DMS 273 (cell line): ENCODE data around the gene MMP24.
"Not testable (repeated sequence)": the region's sequence is repeated elsewhere in the genome, so short reads cannot be mapped to it uniquely, and the experiment has no call there.

Experiments used
- DNase-seq: peaks from one replicate; lab custom pipeline; 2025; ENCODE audit not compliant: unreplicated experiment; lab: John Stamatoyannopoulos, UW

Gene MMP24

DNA sequence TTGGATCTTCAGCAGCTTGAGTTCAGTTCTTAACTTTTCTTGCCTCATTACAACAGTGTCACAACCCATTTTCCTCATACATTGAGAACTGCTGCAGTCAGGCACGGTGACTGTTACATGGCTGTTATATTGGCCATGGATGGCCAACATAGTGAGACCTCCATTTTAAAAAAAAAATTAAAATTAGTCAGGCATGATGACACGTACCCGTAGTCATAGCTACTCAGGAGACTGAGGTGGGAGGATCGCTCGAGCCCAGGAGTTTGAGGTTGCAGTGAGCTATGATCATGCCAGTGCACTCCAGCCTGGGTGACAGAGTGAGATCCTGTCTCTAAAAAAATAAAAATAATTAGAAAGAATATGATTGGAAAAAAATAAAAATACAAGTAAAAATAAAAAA is 9.9 kb upstream of the MMP24 start:
- no peak for DNase-seq

DNA sequence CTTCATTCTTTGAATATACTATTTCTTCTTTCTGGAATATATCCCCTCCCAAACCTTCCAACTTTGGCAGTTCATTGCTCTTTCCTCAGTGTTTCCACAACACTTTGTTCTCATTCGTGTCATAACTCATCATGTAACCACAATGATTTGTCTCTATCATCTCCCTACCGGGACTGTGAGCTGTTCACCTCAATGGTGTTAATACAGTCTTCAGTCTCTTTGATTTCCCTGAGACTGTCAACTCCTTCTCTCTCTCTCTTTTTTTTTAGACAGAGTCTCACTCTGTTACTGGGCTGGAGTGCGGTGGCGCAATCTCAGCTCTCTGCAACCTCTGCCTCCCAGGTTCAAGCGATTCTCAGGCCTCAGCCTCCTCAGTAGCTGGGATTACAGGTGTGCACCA is 2.5 kb upstream of the MMP24 start:
- no peak for DNase-seq

DNA sequence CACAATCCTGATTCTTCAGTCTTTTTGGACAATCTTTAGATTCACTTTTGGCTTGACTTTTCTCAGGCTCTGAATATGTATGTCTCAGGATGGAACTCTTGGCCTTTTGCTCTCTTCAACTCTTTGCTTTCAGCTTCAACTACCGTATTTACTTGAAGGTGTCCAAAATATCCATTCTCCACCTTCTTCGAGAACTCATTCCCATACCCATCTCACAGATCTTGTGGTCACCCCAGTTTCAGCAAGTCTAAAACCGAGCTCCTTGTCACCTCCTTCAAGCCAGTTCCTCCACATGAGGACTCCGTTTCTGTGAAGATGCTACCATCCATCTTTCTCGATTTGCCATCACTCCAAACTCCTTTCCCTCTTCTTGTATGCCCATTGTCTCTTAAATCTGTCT is 2.0 kb upstream of the MMP24 start:
- DNase-seq: no peak

DNA sequence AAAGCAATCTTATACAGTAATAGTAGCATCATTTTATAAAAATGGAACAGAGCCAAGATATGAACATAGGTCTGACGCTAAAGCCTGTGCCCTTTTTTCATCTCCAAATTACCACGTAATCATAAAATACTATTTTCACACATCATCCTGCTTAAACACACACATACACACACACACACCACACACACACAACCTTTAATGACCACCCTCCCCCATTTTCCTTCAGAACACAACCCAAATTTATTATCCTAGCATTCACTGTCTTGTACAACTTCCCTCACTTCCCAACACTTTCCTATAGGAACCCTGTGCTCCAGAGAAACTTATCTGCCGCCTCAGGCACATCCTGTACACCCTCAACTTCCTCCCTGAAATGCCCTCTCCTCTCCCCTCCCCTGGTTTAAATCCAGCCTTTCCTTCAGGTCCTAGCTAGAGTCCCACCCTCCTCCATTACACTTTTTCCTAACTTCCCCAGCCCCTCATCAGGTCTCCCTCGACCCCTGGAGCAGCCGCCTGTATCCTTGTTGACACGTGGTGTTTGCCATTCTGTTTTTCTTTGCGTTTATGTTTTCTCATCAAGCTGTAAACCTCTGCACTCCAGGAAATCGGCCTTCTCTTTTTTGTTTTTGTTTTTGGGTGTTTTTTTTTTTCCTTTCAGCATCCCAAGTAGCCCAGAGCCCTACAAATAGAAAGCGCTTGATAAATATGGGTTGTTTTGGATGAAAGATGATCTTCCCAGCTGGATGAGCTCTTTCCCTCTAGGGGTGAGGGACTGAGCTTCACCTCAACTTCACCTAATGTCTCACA is 968 bp upstream of the MMP24 start:
- no peak for DNase-seq

DNA sequence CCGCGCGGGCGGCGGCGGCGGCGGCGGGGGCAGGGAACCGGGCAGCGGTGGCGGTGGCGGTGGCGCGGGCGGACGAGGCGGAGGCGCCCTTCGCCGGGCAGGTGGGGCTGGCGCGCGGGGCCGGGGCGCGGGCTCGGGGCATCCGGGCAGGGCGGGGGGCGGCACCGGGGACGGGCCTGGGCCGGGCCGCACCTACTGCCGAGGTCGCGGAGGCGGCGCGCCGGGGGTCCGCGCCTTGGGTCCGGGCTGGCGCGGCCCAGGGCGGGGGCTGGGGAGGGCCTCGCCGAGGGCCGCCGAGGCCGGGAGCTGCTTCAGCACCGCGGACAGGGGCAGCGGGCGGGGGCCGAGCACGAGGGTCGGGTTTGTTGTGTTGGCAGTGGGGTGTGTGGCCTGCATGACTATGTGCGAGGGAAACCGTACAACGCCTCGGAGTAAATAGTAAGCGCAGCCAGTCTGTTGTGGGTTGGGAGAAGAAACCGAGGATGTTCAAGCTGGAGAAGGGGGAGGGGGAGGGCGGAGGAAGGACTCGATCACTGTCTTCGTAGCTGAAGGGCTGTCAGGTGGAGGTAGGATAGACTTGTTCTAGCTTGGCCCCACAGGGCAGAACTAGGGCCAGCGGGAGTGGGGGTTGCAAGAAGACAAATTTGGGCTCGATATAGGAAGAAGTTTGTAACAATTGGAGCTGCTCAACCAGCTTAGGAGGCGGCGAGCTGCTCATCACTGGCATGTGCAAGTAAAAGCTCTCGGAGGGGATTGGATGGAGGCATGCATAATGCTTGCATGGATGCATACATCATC is 593 bp downstream of the MMP24 start:
- DNase-seq: peak; percentile 73

DNA sequence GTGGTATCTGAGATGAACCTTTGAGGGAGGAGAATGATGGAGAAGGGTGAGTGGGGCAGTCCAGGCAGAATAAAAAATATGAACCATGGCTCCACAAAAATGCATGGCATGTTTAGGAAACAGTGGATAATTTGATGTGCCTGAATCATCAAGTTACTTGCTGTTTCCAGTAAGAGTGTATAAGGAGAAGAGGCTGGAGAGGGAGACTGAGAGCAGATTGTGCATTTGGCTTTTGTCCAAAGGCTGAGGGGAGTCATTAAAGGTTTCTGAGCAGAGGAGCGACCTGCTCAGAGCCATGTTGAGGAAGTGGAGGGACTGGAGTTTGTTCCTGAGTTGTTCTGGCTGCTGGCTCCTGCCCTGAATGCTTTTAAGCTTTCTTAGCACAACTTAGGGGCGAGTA is 6.1 kb downstream of the MMP24 start:
- peak; percentile 91 for DNase-seq

DNA sequence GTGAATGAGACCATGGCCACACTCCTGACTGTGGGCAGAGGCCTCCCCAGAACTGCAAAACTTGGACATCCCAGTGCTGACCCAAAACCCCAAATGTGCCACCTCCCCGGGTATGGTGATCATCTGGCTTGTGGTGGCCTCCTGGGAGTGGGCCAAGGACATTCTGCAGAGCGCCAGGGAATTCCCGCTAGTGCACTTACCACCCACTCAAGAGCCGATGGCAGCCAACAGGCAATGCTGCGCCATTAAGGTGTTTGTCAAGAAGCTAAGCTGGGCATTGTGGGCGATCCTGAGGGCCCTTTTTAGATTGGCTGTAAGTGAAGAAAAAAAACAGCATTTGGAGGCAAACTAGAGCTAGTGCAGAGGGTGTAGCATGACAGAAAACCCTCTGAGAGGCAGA is 9.4 kb downstream of the MMP24 start:
- peak; percentile 11 for DNase-seq

DNA sequence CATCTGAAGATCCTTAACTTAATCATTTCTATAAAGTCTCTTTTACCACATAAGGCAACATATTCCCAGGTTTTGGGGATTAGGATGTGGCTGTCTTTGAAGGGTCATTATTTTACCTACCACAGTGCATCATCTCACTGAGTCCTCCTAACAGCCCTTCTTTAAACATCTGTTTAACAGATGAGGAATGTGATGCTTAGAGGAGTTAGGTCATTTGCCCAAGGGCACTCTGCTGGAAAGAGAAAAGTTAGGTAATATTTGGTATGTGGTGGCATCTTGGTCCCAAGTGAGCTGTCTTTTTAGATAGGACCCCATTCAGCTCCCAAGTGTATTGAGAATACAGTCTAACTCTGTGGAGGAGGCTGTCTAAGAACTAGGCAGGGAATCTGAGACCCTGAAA is 11.0 kb downstream of the MMP24 start:
- no peak for DNase-seq

DNA sequence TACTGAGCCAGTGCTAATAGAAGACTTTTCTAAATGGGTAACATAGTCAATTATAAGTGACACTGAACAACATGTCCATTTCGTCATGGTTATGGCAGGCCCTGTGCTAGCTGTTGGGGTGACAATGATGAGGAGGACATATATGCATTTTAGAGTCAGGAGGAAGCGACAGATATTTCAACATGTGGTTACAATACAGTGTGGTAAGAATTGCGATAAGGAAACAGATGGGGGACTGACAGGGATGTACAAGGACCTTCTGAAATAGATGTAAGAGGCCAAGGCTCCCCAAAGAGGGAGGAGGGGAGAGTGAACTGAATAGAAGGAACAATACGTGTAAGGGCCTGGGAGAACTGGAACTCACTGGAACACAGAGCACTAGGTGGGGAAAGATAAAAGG is 11.7 kb downstream of the MMP24 start:
- no peak for DNase-seq

DNA sequence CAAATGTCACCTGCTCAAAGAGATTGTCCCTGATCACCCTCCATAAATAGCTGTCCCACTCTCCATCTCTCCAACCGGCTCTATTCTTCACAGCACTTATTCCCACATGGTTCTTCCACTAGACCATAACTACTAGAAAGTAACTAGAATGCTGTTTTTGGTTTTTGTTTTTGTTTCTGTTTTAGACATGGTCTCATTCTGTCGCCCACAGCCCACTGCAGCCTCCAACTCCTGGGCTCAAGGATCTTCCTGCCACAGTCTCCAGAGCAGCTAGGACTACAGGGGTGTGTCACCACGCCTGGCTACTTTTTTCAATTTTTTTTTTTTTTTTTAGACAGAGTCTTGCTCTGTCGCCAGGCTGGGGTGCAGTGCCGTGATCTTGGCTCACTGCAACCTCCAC is 12.2 kb downstream of the MMP24 start:
- no peak for DNase-seq

DNA sequence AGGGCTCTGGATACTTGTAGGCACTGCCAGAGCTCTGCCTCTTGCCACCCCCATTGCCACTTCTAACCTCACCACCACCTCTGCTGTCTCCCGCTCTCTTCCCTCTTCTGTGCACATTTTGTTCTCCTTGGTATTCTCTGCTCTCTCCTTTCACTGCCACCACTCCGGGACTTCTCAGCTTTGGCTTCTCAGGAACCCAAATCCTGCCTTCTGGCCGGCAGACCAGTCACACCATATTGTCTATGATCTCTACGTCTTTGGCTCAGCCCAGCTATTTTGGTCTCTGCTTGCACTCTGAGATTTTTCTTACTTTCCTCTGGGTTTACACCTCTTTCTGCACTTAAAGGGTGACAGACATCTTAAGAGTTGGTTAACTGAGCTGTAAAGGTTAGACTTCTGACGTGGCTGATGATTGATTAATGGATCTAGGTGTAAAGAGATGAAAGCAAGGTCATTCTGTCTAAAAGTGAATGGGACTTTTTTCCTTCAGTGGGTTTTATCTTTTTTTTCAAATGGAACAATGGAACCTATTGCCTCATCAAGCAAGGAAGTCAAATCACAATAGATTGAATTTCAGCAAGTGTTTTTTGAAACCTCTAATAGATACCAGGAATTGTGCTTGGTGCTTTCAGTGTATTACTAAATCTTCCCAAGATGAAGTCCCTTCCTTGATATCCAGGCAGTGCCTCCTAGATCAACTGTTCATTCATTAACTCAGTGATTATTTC is 13.8 kb downstream of the MMP24 start:
- no peak for DNase-seq

DNA sequence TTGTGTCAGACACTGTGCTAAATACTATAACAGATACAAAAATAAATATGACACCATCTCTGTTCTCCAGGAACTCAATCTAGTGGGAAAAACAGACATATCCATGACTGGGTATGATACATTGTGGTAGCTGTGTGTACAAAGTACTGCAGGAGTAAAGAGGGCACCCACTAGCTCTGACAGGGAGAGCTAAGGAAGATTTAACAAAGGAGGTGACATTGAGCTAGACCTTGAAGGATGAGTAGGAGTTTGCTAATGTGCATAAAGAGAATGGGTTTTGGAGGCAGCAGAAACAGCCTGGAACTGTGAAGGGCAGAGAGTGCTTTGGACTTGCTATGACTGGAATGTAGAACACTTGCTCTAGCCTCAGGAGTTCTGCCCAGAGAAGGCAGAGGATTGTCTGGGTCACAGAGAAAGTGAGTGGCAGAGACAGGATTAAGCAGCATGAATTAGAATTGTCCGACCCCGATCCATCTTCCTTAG is 14.4 kb downstream of the MMP24 start:
- no peak for DNase-seq

DNA sequence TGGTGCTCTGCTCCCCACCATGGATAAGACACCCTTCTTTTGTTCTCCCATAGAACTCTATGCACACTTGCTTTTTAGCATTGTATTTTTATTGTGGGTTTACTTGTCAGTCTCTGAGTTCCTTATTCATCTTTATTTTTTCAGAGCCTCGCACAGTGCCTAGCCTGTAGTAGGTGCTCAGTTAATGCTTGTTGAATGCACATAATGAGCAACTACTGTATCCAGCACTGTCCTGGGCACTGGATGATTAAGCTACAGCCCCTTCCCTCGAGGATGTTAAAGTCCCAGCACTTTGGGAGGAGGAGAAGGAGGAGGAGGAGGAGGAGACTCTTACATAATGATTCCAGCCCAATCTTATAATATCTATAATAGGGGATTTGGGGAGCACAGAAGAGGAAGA is 16.8 kb downstream of the MMP24 start:
- DNase-seq: no peak

DNA sequence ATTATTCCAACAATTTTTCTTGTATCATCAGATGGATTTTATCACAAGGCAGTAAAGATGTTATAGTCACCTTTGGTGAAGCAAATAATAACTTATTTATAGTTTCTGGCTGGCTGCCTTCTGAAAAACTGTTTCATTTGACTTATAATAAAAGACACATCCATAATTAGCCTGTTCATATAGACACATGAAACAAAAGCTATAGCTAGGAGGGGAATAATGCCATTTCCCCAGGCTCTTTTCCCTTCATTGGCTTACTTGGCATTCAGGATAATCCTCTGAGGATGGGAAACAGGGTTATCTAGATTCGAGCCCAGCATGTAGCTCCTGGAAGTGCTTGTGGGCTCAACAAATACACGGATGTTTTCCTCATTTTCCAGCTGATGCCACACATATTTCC is 17.5 kb downstream of the MMP24 start:
- DNase-seq: no peak

DNA sequence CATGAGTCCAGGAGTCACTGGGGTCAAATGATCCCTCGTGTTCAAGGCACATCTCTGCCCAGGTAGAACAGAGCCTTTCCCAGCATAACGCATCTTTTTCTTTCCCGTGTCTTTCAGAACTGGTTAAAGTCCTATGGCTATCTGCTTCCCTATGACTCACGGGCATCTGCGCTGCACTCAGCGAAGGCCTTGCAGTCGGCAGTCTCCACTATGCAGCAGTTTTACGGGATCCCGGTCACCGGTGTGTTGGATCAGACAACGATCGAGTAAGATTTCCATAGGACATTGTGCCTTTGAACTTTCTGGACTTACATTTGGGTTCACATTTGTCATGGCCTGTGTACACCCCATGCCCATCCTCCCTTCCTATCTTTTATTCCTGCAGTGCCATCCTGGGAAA is 20.2 kb downstream of the MMP24 start:
- no peak for DNase-seq

DNA sequence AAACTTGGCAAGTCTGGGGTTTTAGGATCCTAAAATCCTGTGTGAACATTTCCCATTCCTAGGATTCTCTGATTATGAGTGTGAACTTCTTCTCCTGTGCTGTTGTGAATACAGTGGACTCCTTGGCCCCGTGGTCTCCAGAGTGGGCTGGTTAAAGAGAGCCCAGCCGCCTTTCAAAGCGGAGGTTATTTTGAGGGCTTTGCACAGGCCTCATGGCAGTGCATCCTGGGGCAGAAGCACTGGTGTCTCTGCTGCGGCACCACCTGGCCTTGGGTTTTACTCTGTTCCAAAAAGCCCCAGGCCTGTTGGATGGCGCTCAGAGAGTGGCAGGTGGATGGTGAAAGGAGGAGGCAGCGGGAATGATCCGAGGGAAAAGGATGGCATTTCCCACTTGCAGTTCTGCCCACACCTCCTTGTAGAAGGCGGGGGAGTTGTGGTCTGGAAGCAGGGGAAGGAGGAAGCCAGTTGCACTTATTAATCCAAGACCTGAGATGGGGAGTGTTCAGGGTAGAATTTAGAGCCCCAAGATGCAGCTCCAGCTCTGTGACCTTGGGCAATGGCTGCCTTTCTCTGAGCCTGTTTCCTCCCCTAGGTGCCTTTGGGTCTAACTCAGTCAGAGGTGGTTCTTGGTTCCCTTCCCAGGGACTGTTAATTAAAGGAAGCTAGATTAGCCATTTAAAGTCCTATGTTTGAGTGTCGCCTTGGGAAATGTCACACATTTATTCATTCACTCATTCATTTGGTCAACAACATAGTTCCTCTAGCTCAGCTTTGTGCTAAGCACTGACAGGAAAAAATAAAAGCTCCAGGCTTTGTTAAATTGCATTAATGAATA is 22.4 kb downstream of the MMP24 start:
- DNase-seq: peak; percentile 56

DNA sequence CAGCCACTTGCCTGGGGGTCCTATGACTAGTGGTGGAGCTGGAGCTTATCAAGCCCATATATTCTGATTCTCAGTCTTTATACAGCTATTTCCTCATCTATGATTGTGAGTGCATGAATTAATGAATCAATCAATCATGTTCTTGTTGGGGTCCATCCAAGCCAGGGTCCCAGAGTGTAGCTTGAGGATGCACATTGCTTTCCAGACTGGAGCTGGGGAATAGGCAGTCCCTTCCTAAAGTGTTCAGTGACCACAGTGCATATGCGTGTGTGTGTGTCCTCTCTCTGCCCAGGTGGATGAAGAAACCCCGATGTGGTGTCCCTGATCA is 25.1 kb downstream of the MMP24 start:
- no peak for DNase-seq

DNA sequence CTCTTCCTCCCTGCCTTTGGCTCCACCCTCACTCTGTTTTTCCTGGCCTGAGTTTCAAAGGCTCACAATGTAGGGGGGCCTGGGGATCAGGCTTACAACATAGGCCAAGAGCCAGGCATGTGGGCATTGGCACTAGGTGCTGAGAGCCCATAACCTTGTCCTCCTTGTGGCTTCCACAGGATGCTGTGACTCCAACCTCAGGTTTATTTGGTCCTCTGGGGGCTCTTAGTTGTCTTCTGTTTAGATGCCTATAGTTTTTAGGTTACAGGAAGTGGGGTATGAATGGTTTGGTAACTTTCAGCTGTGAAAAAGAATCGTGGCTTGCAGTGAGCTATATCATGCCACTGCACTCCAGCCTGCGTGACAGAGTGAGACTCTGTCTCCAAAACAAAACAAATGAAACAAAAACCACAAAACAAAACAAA is 25.6 kb downstream of the MMP24 start:
- DNase-seq: no peak

DNA sequence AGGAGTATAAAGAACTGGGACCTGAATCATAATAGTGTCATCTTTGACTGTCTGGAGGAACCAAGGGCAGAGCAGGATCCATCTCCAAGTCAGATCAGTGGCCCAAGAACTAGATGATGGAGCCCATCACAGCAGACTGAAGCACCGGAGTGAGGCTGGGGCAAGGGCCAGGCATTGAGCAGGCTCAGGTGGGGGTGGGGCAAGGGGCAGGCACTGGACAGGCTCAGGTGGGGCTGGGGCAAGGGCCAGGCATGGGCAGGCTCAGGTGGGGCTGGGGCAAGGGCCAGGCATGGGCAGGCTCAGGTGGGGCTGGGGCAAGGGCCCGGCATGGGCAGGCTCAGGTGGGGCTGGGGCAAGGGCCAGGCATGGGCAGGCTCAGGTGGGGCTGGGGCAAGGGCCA is 26.1 kb downstream of the MMP24 start:
- not testable (repeated sequence) for DNase-seq

DNA sequence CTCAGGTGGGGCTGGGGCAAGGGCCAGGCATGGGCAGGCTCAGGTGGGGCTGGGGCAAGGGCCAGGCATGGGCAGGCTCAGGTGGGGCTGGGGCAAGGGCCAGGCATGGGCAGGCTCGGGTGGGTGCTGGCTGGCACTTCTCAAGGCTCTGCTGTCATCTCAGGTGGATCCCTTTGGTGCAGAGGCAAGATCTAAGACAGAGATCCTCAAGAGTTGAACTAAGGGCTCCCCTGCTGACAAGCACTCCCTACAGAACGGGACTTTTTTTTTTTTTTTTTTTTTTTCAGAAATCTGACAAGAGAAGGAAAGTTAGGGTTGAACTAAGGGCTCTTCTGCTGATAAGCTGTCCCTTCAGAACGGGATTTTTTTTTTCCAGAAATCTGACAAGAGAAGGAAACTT is 26.5 kb downstream of the MMP24 start:
- no peak for DNase-seq

DNA sequence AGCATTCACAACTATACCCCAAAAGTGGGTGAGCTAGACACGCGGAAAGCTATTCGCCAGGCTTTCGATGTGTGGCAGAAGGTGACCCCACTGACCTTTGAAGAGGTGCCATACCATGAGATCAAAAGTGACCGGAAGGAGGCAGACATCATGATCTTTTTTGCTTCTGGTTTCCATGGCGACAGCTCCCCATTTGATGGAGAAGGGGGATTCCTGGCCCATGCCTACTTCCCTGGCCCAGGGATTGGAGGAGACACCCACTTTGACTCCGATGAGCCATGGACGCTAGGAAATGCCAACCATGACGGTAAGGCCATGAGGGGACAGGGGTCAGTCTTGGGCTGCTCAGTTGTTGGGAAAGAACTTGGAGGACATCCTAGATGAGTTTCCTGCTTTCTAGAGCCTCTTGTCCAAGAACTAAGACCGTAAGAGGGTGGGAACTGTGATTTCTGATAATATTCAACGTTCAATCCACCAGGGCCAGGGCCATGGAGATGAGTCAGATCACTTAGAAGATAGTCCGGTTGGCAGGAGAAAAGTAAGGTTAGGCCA is 28.0 kb downstream of the MMP24 start:
- DNase-seq: no peak
